Measurements from ENCODE around the gene PDLIM3.

The PDLIM3 gene

DNA sequence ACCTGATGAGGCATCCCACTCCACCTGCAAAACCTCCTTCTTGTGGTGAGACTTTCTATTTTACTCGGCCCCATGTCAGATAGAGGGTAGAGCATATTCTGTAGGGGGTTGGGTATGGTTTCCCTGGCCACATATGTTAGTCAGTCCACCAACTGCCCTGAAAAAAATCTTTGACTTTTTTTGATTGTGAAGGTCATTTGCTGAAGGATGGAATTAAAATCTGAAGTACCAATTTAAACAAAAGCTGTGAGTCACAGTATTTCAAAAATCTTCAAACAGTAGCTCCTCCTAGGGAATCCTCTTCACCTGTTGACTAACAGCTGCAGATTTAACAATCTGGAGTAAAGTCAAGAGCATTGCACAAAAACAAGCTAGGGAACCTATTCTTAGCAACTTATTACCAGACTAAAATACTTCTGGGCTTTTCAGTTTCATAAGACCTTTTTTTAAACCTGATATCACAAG is 55.8 kb downstream of the PDLIM3 start:
- peaks cover 21% of the 10 kb centered on the region for H3K27me3 Mint-ChIP-seq (ENCODE audit: low read depth)

DNA sequence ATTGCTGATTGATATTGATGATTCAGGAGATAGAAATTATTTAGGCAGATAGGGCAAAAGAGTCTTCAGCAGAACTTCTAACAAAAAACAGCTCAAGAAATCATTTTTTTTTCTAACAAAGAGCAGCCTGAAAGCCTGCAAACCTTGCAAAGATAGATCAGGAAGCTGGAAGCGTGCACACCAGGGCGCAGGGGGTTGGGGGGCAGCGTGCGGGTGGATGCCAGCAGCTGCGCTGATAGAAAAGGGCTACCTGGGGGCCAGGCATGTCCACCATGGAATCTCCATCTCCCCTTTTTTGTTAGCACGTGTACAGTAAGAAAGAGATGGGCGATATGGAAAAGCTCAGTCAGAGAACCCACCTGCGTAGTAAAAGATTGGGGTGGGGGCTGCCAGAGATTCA is 62.1 kb downstream of the PDLIM3 start:
- no peaks in the 10 kb centered on the region for H3K9me3 Mint-ChIP-seq
- TF ChIP-seq CTCF (IDR thresholded peaks at IDR 0.05; ENCODE audit: unreplicated experiment in 3 of 3), result no peak
- H3K36me3 Mint-ChIP-seq (ENCODE audit: low read depth), result no peaks in the 10 kb centered on the region
- no peak overlapping the region for H3K27ac Mint-ChIP-seq
- peaks cover 36% of the 10 kb centered on the region for H3K27me3 Mint-ChIP-seq (ENCODE audit: low read depth)
- peak overlapping the region in 2 of 3 experiments; percentile 23 to 75 for H3K4me3 Mint-ChIP-seq
- H3K4me1 Mint-ChIP-seq, result no peaks in the 10 kb centered on the region

More for the DNA sequence above, 55.8 kb downstream of the PDLIM3 start:
- TF ChIP-seq CTCF (IDR thresholded peaks at IDR 0.05; ENCODE audit: unreplicated experiment in 3 of 3), result no peak
- Mint-ChIP-seq H3K4me1 (peaks cover 34% of the 10 kb centered on the region), H3K4me3 (peak overlapping the region in 1 of 3 experiments; percentile 15), H3K36me3 (ENCODE audit: low read depth) (no peaks in the 10 kb centered on the region), H3K9me3 (no peaks in the 10 kb centered on the region), H3K27ac (no peak overlapping the region)

- H3K27ac Mint-ChIP-seq, result no peak overlapping the region
- TF ChIP-seq CTCF (IDR thresholded peaks at IDR 0.05; ENCODE audit: unreplicated experiment in 3 of 3), result no peak
- no peaks in the 10 kb centered on the region for H3K9me3 Mint-ChIP-seq
- H3K27me3 Mint-ChIP-seq (ENCODE audit: low read depth), result peaks cover 41% of the 10 kb centered on the region
- H3K4me1 Mint-ChIP-seq, result no peaks in the 10 kb centered on the region
- H3K36me3 Mint-ChIP-seq (ENCODE audit: low read depth), result no peaks in the 10 kb centered on the region
- peak overlapping the region; percentile 87 to 96 (median 92) for H3K4me3 Mint-ChIP-seq
These were observed 63.2 kb downstream of the PDLIM3 start for GRCh38 chr4:185472103-185472542.

DNA sequence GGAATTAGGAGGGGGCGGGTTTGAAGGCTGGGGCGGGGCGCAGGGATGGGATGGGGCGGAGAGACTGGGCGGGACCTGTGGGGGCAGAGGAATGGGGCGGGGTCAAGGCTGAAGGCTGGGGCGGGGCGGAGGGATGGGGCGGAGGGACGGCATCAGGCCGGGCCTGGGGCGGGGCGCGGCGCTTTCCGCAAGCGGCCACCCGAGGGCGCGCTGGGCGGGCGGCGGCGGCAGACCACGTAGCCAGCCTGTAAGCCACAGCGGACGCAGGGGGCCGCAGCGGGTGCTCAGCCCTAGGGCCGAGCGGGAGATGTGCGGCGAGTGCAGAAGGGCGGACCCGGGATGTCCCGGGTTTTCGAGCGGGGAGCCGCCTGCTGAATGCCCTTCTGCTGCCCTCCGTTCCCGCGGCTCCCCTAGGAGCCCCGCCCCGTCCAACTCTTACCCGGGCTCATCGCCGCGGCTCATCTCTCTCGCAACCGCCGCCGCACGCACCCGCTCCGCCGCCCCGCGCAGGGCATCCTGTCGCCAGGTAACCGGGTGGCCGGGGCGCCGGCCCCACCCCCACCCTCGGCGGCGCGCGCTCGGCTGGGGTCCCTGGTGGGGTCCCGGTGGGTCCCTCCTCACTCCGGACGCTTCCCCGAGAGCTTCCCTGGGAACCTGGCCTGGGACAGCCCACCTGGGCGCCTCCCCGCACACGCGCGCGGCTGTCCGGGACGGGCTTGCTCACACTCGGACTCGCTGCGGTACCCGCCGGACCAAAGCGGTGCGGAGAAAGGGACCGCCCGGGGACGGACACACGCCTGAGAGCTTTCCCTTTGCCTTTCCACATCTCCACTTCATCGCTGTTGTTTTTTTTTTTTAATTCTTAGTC is 63.8 kb downstream of the PDLIM3 start, which contains the start of gene CCDC110:
Gene CCDC110, minus strand, starts transcription at position 499 of the 868 bp plus-strand sequence. Its CDS starts 50 bp downstream, at position 449.
- Mint-ChIP-seq H3K9me3 (no peaks in the 10 kb centered on the region), H3K36me3 (ENCODE audit: low read depth) (no peaks in the 10 kb centered on the region), H3K27me3 (ENCODE audit: low read depth) (peaks cover 46% of the 10 kb centered on the region), H3K4me1 (no peaks in the 10 kb centered on the region), H3K27ac (peak within 1 kb of the TSS in 2 of 3 experiments; percentile 3 to 7), H3K4me3 (peak within 1 kb of the TSS; percentile 87 to 96 (median 92))
- TF ChIP-seq CTCF (IDR thresholded peaks at IDR 0.05; ENCODE audit: unreplicated experiment in 3 of 3), result peak; percentile 70 to 79 (median 71)

DNA sequence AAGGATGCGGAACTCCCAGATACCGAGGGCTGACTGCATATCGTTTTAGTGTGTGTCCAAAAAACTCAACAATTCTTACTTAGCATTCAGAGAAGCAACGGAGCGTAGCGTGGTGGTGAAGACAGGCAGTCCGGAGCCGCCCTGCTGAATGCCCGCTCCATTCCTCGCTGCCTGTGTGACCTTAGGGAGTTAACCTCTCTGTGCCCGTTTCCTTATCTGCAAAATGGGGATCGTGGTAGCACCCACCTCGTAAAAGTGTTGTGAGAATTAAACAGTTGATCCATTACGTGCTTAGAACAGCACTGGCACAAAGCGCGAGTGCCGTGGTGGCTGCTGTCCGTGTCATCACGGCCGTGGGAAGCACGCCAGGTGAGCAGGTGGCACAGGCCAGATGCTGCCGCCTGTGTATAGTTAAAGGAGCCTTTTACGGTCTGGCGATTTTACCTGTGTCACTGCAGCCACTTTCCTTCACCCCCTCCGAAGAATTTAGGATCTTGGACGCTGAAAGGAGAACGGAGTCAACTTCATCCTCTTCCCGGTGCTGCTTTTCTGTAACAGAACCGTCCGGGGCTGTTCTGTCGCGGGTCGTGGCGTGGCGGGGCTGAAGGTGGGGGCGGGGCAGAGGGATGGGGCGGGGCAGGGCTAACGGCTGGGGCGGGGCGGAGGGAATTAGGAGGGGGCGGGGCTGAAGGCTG is 64.7 kb downstream of the PDLIM3 start:
- Mint-ChIP-seq H3K27me3 (ENCODE audit: low read depth) (peaks cover 46% of the 10 kb centered on the region), H3K36me3 (ENCODE audit: low read depth) (no peaks in the 10 kb centered on the region), H3K27ac (peak overlapping the region in 2 of 3 experiments; percentile 3 to 7), H3K4me1 (peaks cover under 1% of the 10 kb centered on the region), H3K9me3 (no peaks in the 10 kb centered on the region), H3K4me3 (peak overlapping the region; percentile 80 to 87 (median 84))
- no peak for TF ChIP-seq CTCF (IDR thresholded peaks at IDR 0.05; ENCODE audit: unreplicated experiment in 3 of 3)
